Liver (tissue), 2 donors: Measurements from ENCODE around the gene CLEC18A.
"Not testable (repeated sequence)": the region's sequence is repeated elsewhere in the genome, so short reads cannot be mapped to it uniquely, and the experiment has no call there.

Experiments used
- ATF3 ChIP-seq: IDR thresholded peaks from 2 replicates; pipeline ENCODE4 v1.6.1; 2016; ENCODE audit warnings: antibody characterized with exemption
- REST ChIP-seq: IDR thresholded peaks from 2 replicates; pipeline ENCODE4 v1.6.1; 2016; ENCODE audit warnings: antibody characterized with exemption, mild to moderate bottlenecking
- donor health status: healthy.

- not testable (repeated sequence) for TF ChIP-seq ATF3, REST
These were observed 60.0 kb downstream of the CLEC18A start for GRCh38 chr16:70011120-70011519.
